ENCODE data around the gene SLC17A7.
"Not testable (repeated sequence)": the region's sequence is repeated elsewhere in the genome, so short reads cannot be mapped to it uniquely, and the experiment has no call there.

SLC17A7 gene

GRCh38 chr19:49465371-49465770 lies 24.0 kb upstream of the SLC17A7 start:
- DNase-seq (ENCODE audit: extremely low read depth, insufficient read length), result no peak
- H3K4me3 ChIP-seq (replicated peaks; ENCODE audit: low read depth, low read length), result no peak overlapping the region
- TF ChIP-seq CTCF (IDR thresholded peaks at IDR 0.05; ENCODE audit: insufficient read depth, low read length, poor library complexity, severe bottlenecking), result no peak
- no peaks in the 10 kb centered on the region for H3K27me3 ChIP-seq (replicated peaks; ENCODE audit: control insufficient read depth, insufficient read depth, low read length)
- H3K36me3 ChIP-seq (ENCODE audit: control insufficient read depth, insufficient read depth, low read length), result peaks cover 12% of the 10 kb centered on the region

GRCh38 chr19:49463960-49464740 lies 22.8 kb upstream of the SLC17A7 start:
- no peak for DNase-seq (ENCODE audit: extremely low read depth, insufficient read length)
- H3K4me3 ChIP-seq (replicated peaks; ENCODE audit: low read depth, low read length), result no peak overlapping the region
- peaks cover 16% of the 10 kb centered on the region for H3K36me3 ChIP-seq (ENCODE audit: control insufficient read depth, insufficient read depth, low read length)
- TF ChIP-seq CTCF (IDR thresholded peaks at IDR 0.05; ENCODE audit: insufficient read depth, low read length, poor library complexity, severe bottlenecking), result no peak
- H3K27me3 ChIP-seq (replicated peaks; ENCODE audit: control insufficient read depth, insufficient read depth, low read length), result no peaks in the 10 kb centered on the region

GRCh38 chr19:49462492-49462891 lies 21.2 kb upstream of the SLC17A7 start:
- H3K36me3 ChIP-seq (ENCODE audit: control insufficient read depth, insufficient read depth, low read length), result peaks cover 13% of the 10 kb centered on the region

GRCh38 chr19:49461656-49462055 lies 20.3 kb upstream of the SLC17A7 start:
- peaks cover 13% of the 10 kb centered on the region for H3K36me3 ChIP-seq (ENCODE audit: control insufficient read depth, insufficient read depth, low read length)
- no peak for DNase-seq (ENCODE audit: extremely low read depth, insufficient read length)
- H3K27me3 ChIP-seq (replicated peaks; ENCODE audit: control insufficient read depth, insufficient read depth, low read length), result no peaks in the 10 kb centered on the region
- H3K4me3 ChIP-seq (replicated peaks; ENCODE audit: low read depth, low read length), result no peak overlapping the region
- TF ChIP-seq CTCF (IDR thresholded peaks at IDR 0.05; ENCODE audit: insufficient read depth, low read length, poor library complexity, severe bottlenecking), result no peak

More at GRCh38 chr19:49462492-49462891, 21.2 kb upstream of the SLC17A7 start:
- no peak for DNase-seq (ENCODE audit: extremely low read depth, insufficient read length)
- TF ChIP-seq CTCF (IDR thresholded peaks at IDR 0.05; ENCODE audit: insufficient read depth, low read length, poor library complexity, severe bottlenecking), result no peak
- Histone ChIP-seq H3K27me3 (replicated peaks; ENCODE audit: control insufficient read depth, insufficient read depth, low read length) (no peaks in the 10 kb centered on the region), H3K4me3 (replicated peaks; ENCODE audit: low read depth, low read length) (no peak overlapping the region)

- DNase-seq (ENCODE audit: extremely low read depth, insufficient read length); H3K4me3 ChIP-seq (replicated peaks; ENCODE audit: low read depth, low read length); H3K27me3 ChIP-seq (replicated peaks; ENCODE audit: control insufficient read depth, insufficient read depth, low read length): not testable (repeated sequence)
- H3K36me3 ChIP-seq (ENCODE audit: control insufficient read depth, insufficient read depth, low read length), result peaks cover 13% of the 10 kb centered on the region
Observed at GRCh38 chr19:49461130-49461529, 19.8 kb upstream of the SLC17A7 start.

GRCh38 chr19:49459388-49459787 lies 18.1 kb upstream of the SLC17A7 start:
- Histone ChIP-seq H3K27me3 (replicated peaks; ENCODE audit: control insufficient read depth, insufficient read depth, low read length) (no peaks in the 10 kb centered on the region), H3K4me3 (replicated peaks; ENCODE audit: low read depth, low read length) (no peak overlapping the region), H3K36me3 (ENCODE audit: control insufficient read depth, insufficient read depth, low read length) (peaks cover 5% of the 10 kb centered on the region)
- TF ChIP-seq CTCF (IDR thresholded peaks at IDR 0.05; ENCODE audit: insufficient read depth, low read length, poor library complexity, severe bottlenecking), result no peak
- DNase-seq (ENCODE audit: extremely low read depth, insufficient read length), result no peak

Data from GM06990 (cell line).